ENCODE results near the gene SLC35G4.
"Not testable (repeated sequence)": the region's sequence is repeated elsewhere in the genome, so short reads cannot be mapped to it uniquely, and the experiment has no call there.

- not testable (repeated sequence) for TF ChIP-seq POLR2A (IDR thresholded peaks at IDR 0.05; ENCODE audit: low read length); GATA1 (IDR thresholded peaks at IDR 0.05; ENCODE audit: low read depth, low read length)
Observed at GRCh38 chr18:11609488-11609887, at the start of gene SLC35G4.
